ENCODE data around the gene VWCE.

VWCE gene

GRCh38 chr11:61281581-61282250 is 13.4 kb downstream of the VWCE start:
- no peak for DNase-seq (ENCODE audit: low read depth)
- H3K4me3 ChIP-seq (ENCODE audit: low read depth, low read length) = no peak overlapping the region
- TF ChIP-seq, protein P1, sequence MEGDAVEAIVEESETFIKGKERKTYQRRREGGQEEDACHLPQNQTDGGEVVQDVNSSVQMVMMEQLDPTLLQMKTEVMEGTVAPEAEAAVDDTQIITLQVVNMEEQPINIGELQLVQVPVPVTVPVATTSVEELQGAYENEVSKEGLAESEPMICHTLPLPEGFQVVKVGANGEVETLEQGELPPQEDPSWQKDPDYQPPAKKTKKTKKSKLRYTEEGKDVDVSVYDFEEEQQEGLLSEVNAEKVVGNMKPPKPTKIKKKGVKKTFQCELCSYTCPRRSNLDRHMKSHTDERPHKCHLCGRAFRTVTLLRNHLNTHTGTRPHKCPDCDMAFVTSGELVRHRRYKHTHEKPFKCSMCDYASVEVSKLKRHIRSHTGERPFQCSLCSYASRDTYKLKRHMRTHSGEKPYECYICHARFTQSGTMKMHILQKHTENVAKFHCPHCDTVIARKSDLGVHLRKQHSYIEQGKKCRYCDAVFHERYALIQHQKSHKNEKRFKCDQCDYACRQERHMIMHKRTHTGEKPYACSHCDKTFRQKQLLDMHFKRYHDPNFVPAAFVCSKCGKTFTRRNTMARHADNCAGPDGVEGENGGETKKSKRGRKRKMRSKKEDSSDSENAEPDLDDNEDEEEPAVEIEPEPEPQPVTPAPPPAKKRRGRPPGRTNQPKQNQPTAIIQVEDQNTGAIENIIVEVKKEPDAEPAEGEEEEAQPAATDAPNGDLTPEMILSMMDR (IDR thresholded peaks at IDR 0.05; ENCODE audit: control insufficient read depth, extremely low read depth, insufficient read depth) = no peak

DNA sequence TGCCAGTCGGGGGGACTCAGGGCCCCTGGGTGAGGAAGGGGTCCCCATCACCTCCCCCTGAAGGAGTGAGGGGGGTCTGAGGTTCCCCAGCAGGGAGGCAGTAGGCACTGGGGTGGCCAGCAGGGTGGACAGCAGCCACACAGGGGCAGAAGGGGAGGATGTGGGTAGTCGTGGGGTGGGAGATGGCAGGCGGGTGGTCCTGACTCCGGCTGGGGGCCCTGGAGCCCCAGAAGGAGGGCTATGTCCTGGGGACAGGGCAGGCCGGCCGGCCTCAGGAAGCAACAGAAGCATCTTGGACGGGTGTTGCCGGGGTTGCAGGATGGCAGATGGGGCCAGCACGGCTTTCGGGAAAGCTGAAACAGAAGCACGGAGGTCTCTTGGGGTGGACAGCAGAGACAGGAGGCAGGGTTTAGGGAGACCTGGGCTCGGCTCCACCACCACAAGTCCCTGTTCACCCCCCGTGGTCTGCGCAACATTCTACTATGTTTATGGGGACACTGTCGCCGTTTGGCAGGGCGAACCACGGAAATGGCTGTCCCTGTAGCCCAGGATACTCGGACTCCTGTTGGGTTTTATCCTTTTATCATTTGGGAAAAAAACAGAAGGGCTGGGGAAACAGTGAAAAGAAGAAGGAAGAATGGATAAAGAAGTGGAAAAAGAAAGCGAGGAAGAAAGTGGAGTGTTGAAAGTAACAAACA is 14.1 kb downstream of the VWCE start:
- no peak for DNase-seq (ENCODE audit: low read depth)
- H3K4me3 ChIP-seq (ENCODE audit: low read depth, low read length) = no peak overlapping the region
- TF ChIP-seq, protein P1 (IDR thresholded peaks at IDR 0.05; ENCODE audit: control insufficient read depth, extremely low read depth, insufficient read depth) = no peak

DNA sequence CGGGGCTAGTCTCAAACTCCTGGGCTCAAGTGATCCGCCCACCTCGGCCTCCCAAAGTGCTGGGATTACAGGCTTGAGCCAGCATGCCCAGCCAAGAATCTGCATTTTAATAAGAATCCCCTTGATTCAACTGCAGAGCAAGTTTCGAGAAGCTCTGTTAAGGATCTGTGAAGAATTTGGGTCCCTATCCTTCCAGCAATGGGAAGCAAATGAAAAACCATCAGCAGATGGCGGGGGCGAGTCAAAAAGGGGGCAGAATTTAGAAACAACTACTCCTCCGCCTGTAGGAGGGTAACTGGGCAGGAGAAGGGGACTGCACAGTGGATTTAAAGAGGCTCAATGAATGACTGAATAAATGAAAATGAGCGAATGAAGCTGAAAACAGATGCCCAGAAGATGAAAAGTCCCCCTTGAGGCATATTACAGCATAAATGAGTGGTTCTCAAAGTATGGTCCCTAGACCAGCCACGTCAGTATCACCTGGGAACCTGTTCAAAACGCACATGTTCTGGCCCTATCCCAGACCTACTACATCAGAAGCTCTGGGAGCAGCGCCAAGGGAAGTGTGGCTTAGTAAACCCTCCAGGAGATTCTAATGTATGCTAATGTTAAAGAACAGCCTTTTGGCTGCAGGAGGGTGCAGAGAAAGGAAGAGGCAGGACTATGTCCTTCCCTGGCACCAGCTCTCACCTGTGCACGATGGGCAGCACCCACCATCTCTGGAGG is 15.0 kb downstream of the VWCE start:
- TF ChIP-seq, protein P1 (IDR thresholded peaks at IDR 0.05; ENCODE audit: control insufficient read depth, extremely low read depth, insufficient read depth) = no peak
- no peak overlapping the region for H3K4me3 ChIP-seq (ENCODE audit: low read depth, low read length)
- DNase-seq (ENCODE audit: low read depth) = peak; percentile 75

DNA sequence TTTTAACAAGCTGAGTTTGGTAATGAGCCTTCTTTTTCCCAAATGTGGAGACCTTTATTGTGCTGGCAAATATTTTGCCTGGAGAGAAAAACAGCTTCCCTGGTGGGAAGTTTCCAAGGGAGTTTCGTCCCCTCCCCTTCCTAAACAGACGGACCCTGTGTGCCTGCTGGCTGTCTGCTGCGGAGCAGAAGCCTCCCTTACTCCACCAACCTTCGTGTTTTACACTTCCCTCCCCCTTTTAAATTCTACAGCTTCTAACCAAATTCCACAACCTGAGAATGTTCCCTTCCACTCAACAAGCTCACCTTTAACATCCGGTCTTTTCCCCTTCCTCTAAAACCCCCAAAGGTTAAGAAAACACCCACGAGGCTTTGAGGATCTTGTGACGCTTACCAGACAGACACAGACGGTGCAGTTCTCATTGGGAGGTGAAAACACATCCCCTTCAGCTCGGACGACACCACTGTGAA is 17.1 kb downstream of the VWCE start:
- H3K4me3 ChIP-seq (ENCODE audit: low read depth, low read length) = no peak overlapping the region
- DNase-seq (ENCODE audit: low read depth) = no peak
- TF ChIP-seq, protein P1 (IDR thresholded peaks at IDR 0.05; ENCODE audit: control insufficient read depth, extremely low read depth, insufficient read depth) = no peak

- H3K4me3 ChIP-seq (ENCODE audit: low read depth, low read length) = no peak overlapping the region
- TF ChIP-seq, protein P1 (IDR thresholded peaks at IDR 0.05; ENCODE audit: control insufficient read depth, extremely low read depth, insufficient read depth) = no peak
- DNase-seq (ENCODE audit: low read depth) = no peak
These were observed 17.7 kb downstream of the VWCE start for GRCh38 chr11:61277186-61278000.

- H3K4me3 ChIP-seq (ENCODE audit: low read depth, low read length) = no peak overlapping the region
- DNase-seq (ENCODE audit: low read depth) = no peak
- TF ChIP-seq, protein P1 (IDR thresholded peaks at IDR 0.05; ENCODE audit: control insufficient read depth, extremely low read depth, insufficient read depth) = no peak
These were observed 19.9 kb downstream of the VWCE start for GRCh38 chr11:61275191-61275590.

Data from LNCaP clone FGC (cell line).